ENCODE data around the gene PTGIS.

- TF ChIP-seq CTCF (IDR thresholded peaks at IDR 0.05) (no peak), POLR2A (IDR thresholded peaks at IDR 0.05) (no peak)
These were observed 92.0 kb downstream of the PTGIS start for GRCh38 chr20:49476016-49476355.

Data from Peyer's patch (tissue), 4 donors.